ENCODE data around the gene CLCN7.

DNA sequence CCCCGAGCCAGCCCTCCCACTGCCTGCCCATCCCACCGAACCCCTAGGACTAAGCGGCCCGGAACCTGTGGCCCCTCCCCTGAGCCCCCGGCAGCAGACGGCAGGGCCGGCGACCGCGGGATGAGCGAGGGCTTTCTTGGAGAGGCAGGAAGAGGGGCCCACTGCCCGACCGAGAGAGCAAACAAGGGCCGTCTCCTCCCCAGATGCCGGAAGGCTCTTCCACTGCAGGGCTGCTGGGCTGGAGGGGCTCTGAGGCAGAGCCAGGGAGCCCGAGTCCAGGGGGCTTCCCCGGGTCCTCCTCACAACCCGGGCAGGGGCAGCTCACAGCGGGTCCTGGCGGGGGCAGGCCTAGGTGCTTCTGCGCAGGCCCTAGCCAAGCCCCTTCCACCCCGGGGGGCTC is 41.1 kb downstream of the CLCN7 start:
- TF ChIP-seq, protein P1, sequence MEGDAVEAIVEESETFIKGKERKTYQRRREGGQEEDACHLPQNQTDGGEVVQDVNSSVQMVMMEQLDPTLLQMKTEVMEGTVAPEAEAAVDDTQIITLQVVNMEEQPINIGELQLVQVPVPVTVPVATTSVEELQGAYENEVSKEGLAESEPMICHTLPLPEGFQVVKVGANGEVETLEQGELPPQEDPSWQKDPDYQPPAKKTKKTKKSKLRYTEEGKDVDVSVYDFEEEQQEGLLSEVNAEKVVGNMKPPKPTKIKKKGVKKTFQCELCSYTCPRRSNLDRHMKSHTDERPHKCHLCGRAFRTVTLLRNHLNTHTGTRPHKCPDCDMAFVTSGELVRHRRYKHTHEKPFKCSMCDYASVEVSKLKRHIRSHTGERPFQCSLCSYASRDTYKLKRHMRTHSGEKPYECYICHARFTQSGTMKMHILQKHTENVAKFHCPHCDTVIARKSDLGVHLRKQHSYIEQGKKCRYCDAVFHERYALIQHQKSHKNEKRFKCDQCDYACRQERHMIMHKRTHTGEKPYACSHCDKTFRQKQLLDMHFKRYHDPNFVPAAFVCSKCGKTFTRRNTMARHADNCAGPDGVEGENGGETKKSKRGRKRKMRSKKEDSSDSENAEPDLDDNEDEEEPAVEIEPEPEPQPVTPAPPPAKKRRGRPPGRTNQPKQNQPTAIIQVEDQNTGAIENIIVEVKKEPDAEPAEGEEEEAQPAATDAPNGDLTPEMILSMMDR (IDR thresholded peaks at IDR 0.05), result no peak
- no peak for TF ChIP-seq POLR2A (IDR thresholded peaks at IDR 0.05)

Data from thyroid gland (tissue), 4 donors.